HEK293T (cell line): Measurements from ENCODE around the gene TAGLN2.
"Not testable (repeated sequence)": the region's sequence is repeated elsewhere in the genome, so short reads cannot be mapped to it uniquely, and the experiment has no call there.

ENCODE experiments used
- CTCF ChIA-PET: fragments of 350-600 bp; formaldehyde crosslinking; extraction: SDS; loops from one replicate; lab custom pipeline; 2021; ENCODE audit warnings: antibody characterized with exemption, inconsistent platforms; lab: Yijun Ruan, JAX
- POLR2A ChIA-PET: fragments of 350-600 bp; formaldehyde crosslinking; extraction: SDS; loops from one replicate; lab custom pipeline; 2020; ENCODE audit warnings: antibody characterized with exemption, inconsistent platforms; lab: Yijun Ruan, JAX
- DNase-seq: peaks from one replicate; pipeline ENCODE4 v3.0.0; 2012; ENCODE audit warnings: mixed read lengths; ENCODE audit errors: extremely low spot score
- ARNT ChIP-seq: fragments of 450-650 bp; IDR thresholded peaks from 2 replicates; pipeline ENCODE4 v1.6.1; 2017; ENCODE audit warnings: mild to moderate bottlenecking
- BHLHE40 ChIP-seq: fragments of 450-650 bp; IDR thresholded peaks from 2 replicates; pipeline ENCODE4 v1.6.1; 2016; ENCODE audit warnings: mild to moderate bottlenecking, moderate library complexity, borderline replicate concordance
- CTBP1 ChIP-seq: fragments of 450-650 bp; IDR thresholded peaks from 2 replicates; pipeline ENCODE4 v1.6.1; 2016; ENCODE audit warnings: borderline replicate concordance
- ELF4 ChIP-seq: fragments of 450-650 bp; IDR thresholded peaks from 2 replicates; pipeline ENCODE4 v1.6.1; 2017; ENCODE audit warnings: antibody characterized with exemption
- FOXA1 ChIP-seq: fragments of 450-650 bp; IDR thresholded peaks from 2 replicates; pipeline ENCODE4 v1.6.1; 2016; ENCODE audit warnings: mild to moderate bottlenecking
- FOXK2 ChIP-seq: fragments of 450-650 bp; IDR thresholded peaks from 2 replicates; pipeline ENCODE4 v1.6.1; 2016; ENCODE audit warnings: mild to moderate bottlenecking
- FOXM1 ChIP-seq: fragments of 450-650 bp; IDR thresholded peaks from 2 replicates; pipeline ENCODE4 v1.6.1; 2017; ENCODE audit warnings: mild to moderate bottlenecking, borderline replicate concordance
- HDGF ChIP-seq: fragments of 450-650 bp; IDR thresholded peaks from 2 replicates; pipeline ENCODE4 v1.6.1; 2017; ENCODE audit warnings: antibody characterized with exemption, borderline replicate concordance
- L3MBTL2 ChIP-seq: fragments of 450-650 bp; conservative IDR thresholded peaks from 2 replicates; pipeline ENCODE4 v1.6.1; 2016; ENCODE audit warnings: mild to moderate bottlenecking
- LEF1 ChIP-seq: fragments of 450-650 bp; IDR thresholded peaks from 2 replicates; pipeline ENCODE4 v1.6.1; 2017; ENCODE audit warnings: mild to moderate bottlenecking, borderline replicate concordance
- NFRKB ChIP-seq: fragments of 450-650 bp; IDR thresholded peaks from 2 replicates; pipeline ENCODE4 v1.6.1; 2016; ENCODE audit warnings: mild to moderate bottlenecking, moderate library complexity
- PKNOX1 ChIP-seq: fragments of 450-650 bp; IDR thresholded peaks from 2 replicates; pipeline ENCODE4 v1.6.1; 2016
- SP1 ChIP-seq: fragments of 450-650 bp; IDR thresholded peaks from 2 replicates; pipeline ENCODE4 v1.6.1; 2017
- SUZ12 ChIP-seq: fragments of 450-650 bp; IDR thresholded peaks from 2 replicates; pipeline ENCODE4 v1.6.1; 2016; ENCODE audit warnings: mild to moderate bottlenecking
- TARDBP ChIP-seq: fragments of 450-650 bp; IDR thresholded peaks from 2 replicates; pipeline ENCODE4 v1.6.1; 2016
- ZNF384 ChIP-seq: fragments of 450-650 bp; IDR thresholded peaks from 2 replicates; pipeline ENCODE4 v1.6.1; 2016

TAGLN2 gene

GRCh38 chr1:159913451-159914192 lies 11.7 kb downstream of the TAGLN2 start:
- TF ChIP-seq SP1 (no peak), FOXM1 (no peak), FOXK2 (no peak), NFRKB (no peak), PKNOX1 (no peak), SUZ12 (no peak), ARNT (no peak)
- POLR2A ChIA-PET: interaction anchor here (1.2 kb wide), 1 partner anchor 11 kb away, joined by 6 read pairs; no protein-coding TSS in a partner anchor
- CTCF ChIA-PET: no interaction called here
- no peak for DNase-seq

- POLR2A ChIA-PET: interaction anchor here (0.9 kb wide), 1 partner anchor 14 kb away, joined by 4 read pairs; the partner anchor contains the start of gene TAGLN2
- no peak for DNase-seq
These were observed 13.8 kb downstream of the TAGLN2 start for GRCh38 chr1:159911326-159912070.

GRCh38 chr1:159908031-159908940 lies 17.0 kb downstream of the TAGLN2 start:
- no peak for TF ChIP-seq ARNT
- TF ChIP-seq ZNF384: no peak
- no peak for TF ChIP-seq CTBP1
- no peak for TF ChIP-seq FOXA1
- TF ChIP-seq FOXK2: no peak
- ChIA-PET POLR2A (interaction anchor here (0.7 to 1.6 kb wide), 2 partner anchors 17 to 116 kb away, joined by 3 to 5 read pairs; partner anchors contain the start of gene TAGLN2), CTCF (no interaction called here)
- DNase-seq: no peak

More at GRCh38 chr1:159911326-159912070, 13.8 kb downstream of the TAGLN2 start:
- CTCF ChIA-PET: no interaction called here
- TF ChIP-seq FOXA1: no peak
- TF ChIP-seq NFRKB: no peak
- TF ChIP-seq ELF4: no peak
- no peak for TF ChIP-seq ZNF384
- TF ChIP-seq FOXK2: no peak
- no peak for TF ChIP-seq PKNOX1
- TF ChIP-seq TARDBP: no peak
- TF ChIP-seq FOXM1: no peak
- no peak for TF ChIP-seq SP1
- TF ChIP-seq L3MBTL2: no peak
- no peak for TF ChIP-seq LEF1
- no peak for TF ChIP-seq CTBP1
- no peak for TF ChIP-seq ARNT
- TF ChIP-seq HDGF: no peak
- no peak for TF ChIP-seq BHLHE40
- no peak for TF ChIP-seq SUZ12

DNA sequence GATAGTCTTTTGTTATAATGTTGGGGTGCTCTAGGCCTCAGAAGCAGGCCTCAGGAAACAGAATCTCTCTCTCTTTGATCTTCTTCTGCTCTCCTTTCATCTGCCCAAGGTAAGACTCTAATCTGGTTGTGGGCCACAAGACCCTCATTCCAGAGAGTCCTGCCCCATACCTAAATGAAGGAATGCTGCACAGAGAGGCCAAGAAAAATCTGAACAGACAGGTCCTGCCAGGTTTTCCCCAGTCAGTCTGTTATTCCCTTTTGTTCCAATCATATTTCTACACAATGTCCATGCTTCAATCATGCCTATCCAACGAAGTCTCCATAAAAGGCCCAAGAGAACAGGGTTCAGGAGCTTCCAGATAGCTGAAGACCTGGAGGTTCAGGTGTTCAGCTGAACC lies 18.3 kb downstream of the TAGLN2 start:
- CTCF ChIA-PET: no interaction called here
- DNase-seq: no peak
- no peak for TF ChIP-seq SUZ12
- no peak for TF ChIP-seq CTBP1
- TF ChIP-seq PKNOX1: no peak
- no peak for TF ChIP-seq LEF1
- no peak for TF ChIP-seq NFRKB
- TF ChIP-seq TARDBP: no peak
- TF ChIP-seq FOXK2: no peak
- POLR2A ChIA-PET: interaction anchor here (1.6 kb wide), 1 partner anchor 18 kb away, joined by 5 read pairs; the partner anchor contains the start of gene TAGLN2

DNA sequence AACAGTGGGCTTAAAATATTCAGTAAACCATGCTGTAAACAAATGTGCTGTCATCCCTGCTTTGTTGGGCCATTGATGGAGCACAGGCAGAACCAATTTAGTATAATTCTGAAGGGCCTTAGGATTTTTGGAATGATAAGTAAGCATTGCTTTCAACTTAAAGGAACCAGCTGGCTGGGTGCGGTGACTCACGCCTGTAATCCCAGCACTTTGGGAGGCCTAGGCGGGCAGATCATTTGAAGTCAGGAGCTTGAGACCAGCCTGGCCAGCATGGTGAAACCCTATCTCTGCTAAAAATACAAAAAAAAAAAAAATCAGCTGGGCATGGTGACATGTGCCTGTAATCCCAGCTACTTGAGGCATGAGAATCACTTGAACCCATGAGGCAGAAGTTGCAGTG lies 21.3 kb downstream of the TAGLN2 start:
- DNase-seq, POLR2A ChIA-PET, CTCF ChIA-PET: not testable (repeated sequence)

- ChIA-PET CTCF (no interaction called here), POLR2A (no interaction called here)
- DNase-seq: no peak
- no peak for TF ChIP-seq CTBP1
- no peak for TF ChIP-seq BHLHE40
- no peak for TF ChIP-seq ZNF384
- no peak for TF ChIP-seq FOXA1
- TF ChIP-seq SUZ12: no peak
- TF ChIP-seq HDGF: no peak
- TF ChIP-seq PKNOX1: no peak
- no peak for TF ChIP-seq SP1
- no peak for TF ChIP-seq FOXM1
- no peak for TF ChIP-seq L3MBTL2
- no peak for TF ChIP-seq FOXK2
- no peak for TF ChIP-seq ELF4
These were observed 22.8 kb downstream of the TAGLN2 start for GRCh38 chr1:159902541-159902940.
